Measurements from ENCODE around the gene ZNF672. TPM values are rescaled to one million over a fixed set of nuclear protein-coding genes. Genes with fewer than 3 reads are reported as not detected.

The ZNF672 gene
- polyA plus RNA-seq, 1 of the 3 experiments (the other 2 are of a cell fraction), result 14.2 TPM

GRCh38 chr1:248856176-248856575 is 18.2 kb downstream of the ZNF672 start:
- H3K27ac ChIP-seq (ENCODE audit: low read depth in 2 of 2, low read length in 1 of 2), result no peak overlapping the region
- H3K4me3 ChIP-seq (ENCODE audit: low read depth in 2 of 2, low read length in 1 of 2), result no peak overlapping the region
- H2AFZ ChIP-seq (ENCODE audit: low read depth), result no peak overlapping the region
- no peak for DNase-seq
- ChIA-PET CTCF (interaction anchor here (0.9 to 1.1 kb wide), 2 partner anchors 9 to 14 kb away, joined by 4 to 5 read pairs; no protein-coding TSS in a partner anchor), POLR2A (no interaction called here)
- peaks cover 9 to 20% of the 10 kb centered on the region in 2 experiments; a peak in 3 of 4 replicates for H3K4me1 ChIP-seq (ENCODE audit: control insufficient read depth in 1 of 2, insufficient read depth in 2 of 2, low read depth in 1 of 2, low read length in 1 of 2)
- H3K4me2 ChIP-seq, result no peak overlapping the region
- H4K20me1 ChIP-seq (ENCODE audit: insufficient read depth), result no peaks in the 10 kb centered on the region
- H3K79me2 ChIP-seq (ENCODE audit: insufficient read depth), result peaks cover 10% of the 10 kb centered on the region; the same call in 1 of the 2 replicates
- TF ChIP-seq TAF1 (IDR thresholded peaks at IDR 0.05; ENCODE audit: borderline replicate concordance, low read depth, low read length), result no peak
- TF ChIP-seq YY1 (IDR thresholded peaks at IDR 0.05; ENCODE audit: low read depth), result no peak
- no peak for TF ChIP-seq RXRA (IDR thresholded peaks at IDR 0.05; ENCODE audit: borderline replicate concordance, low read depth)
- no peak for TF ChIP-seq USF2 (IDR thresholded peaks at IDR 0.05; ENCODE audit: borderline replicate concordance, low read depth, low read length)
- TF ChIP-seq GABPA (IDR thresholded peaks at IDR 0.05; ENCODE audit: low read depth), result no peak
- TF ChIP-seq POLR2AphosphoS5 (IDR thresholded peaks at IDR 0.05; ENCODE audit: low read depth, low read length), result no peak
- TF ChIP-seq SMC3 (IDR thresholded peaks at IDR 0.05; ENCODE audit: low read depth, low read length), result no peak
- TF ChIP-seq ZBTB33 (IDR thresholded peaks at IDR 0.05; ENCODE audit: borderline replicate concordance, low read depth), result no peak
- TF ChIP-seq MAX (IDR thresholded peaks at IDR 0.05; ENCODE audit: low read depth), result no peak
- TF ChIP-seq REST (IDR thresholded peaks at IDR 0.05; ENCODE audit: low read depth, low read length), result no peak
- TF ChIP-seq RFX5 (IDR thresholded peaks at IDR 0.05; ENCODE audit: low read length), result no peak
- no peak for TF ChIP-seq EZH2phosphoT487 (IDR thresholded peaks at IDR 0.05; ENCODE audit: borderline replicate concordance, low read depth)
- no peak for TF ChIP-seq JUND (IDR thresholded peaks at IDR 0.05)
- no peak for TF ChIP-seq CTCF (IDR thresholded peaks at IDR 0.05)
- TF ChIP-seq TCF12 (IDR thresholded peaks at IDR 0.05), result no peak
- H3K9me3 ChIP-seq, result no peaks in the 10 kb centered on the region
- H3F3A ChIP-seq (replicated peaks; ENCODE audit: insufficient read depth), result no peaks in the 10 kb centered on the region
- no peaks in the 10 kb centered on the region for H3K27me3 ChIP-seq (ENCODE audit: insufficient read depth)
- H3K9me2 ChIP-seq, result no peaks in the 10 kb centered on the region
- no peak overlapping the region for H3K9ac ChIP-seq
- 100% methylated on average over 1 of the region's 1 CpG for WGBS (ENCODE audit: low lambda C conversion rate)
- peaks cover 8 to 25% of the 10 kb centered on the region in 2 experiments for H3K36me3 ChIP-seq (replicated peaks in 1 of 2; ENCODE audit: control insufficient read depth in 1 of 2, insufficient read depth in 2 of 2, low read length in 1 of 2)

Measured in SK-N-SH (cell line).